Peyer's patch (tissue), 4 donors: Measurements from ENCODE around the gene IDNK. TPM values are rescaled to one million over a fixed set of nuclear protein-coding genes. Genes with fewer than 3 reads are reported as not detected.

Experiments used
- DNase-seq, 3 donors: peaks; one replicate each; pipeline ENCODE4 v3.0.0-alpha.2; 2017 to 2019
- H3K27ac ChIP-seq, 4 donors: fragments of 200-600 bp; sonication (generic); one replicate each; pipeline ENCODE4 v1.5.1; 2016 to 2019
- H3K27me3 ChIP-seq, 2 donors: fragments of 200-600 bp; sonication (generic); one replicate each; pipeline ENCODE4 v1.5.1; 2019
- H3K36me3 ChIP-seq, 3 donors: fragments of 200-600 bp; sonication (generic); one replicate each; pipeline ENCODE4 v1.5.1; 2016 to 2019
- H3K4me1 ChIP-seq, 4 donors: fragments of 200-600 bp; sonication (generic); one replicate each; pipeline ENCODE4 v1.5.1; 2016 to 2019
- H3K4me3 ChIP-seq, 4 donors: fragments of 200-600 bp; sonication (generic); 1 replicate in 3 of 4; 2 replicates in 1 of 4; pipeline ENCODE4 v1.5.1; 2016 to 2019; ENCODE audit warnings: mild to moderate bottlenecking in 1 of 4
- H3K9me3 ChIP-seq, 4 donors: fragments of 200-600 bp; sonication (generic); one replicate each; pipeline ENCODE4 v1.5.1; 2016 to 2019; ENCODE audit warnings: mild to moderate bottlenecking in 1 of 4
- POLR2A ChIP-seq, 2 donors: fragments of 450-650 bp; IDR thresholded peaks; one replicate each; pipeline ENCODE4 v1.5.1; 2017; ENCODE audit warnings: antibody characterized with exemption in 2 of 2, mild to moderate bottlenecking in 2 of 2, moderate library complexity in 2 of 2
- total RNA-seq, 4 donors: library from RNA; depleted of rRNA; stranded (reverse); fragments of >200 nt; gene quantifications; one replicate each; pipeline ENCODE4 v1.1.0, GENCODE V29; 2016
- TF ChIP-seq, protein P1 (sequence below), 6 experiments: fragments of 450-650 bp in 4 of 6; fragments of 200-600 bp in 2 of 6; sonication (generic) in 1 of 6; IDR thresholded peaks; one replicate each; pipeline ENCODE4 v1.5.1; 2017 to 2019; ENCODE audit warnings: antibody characterized with exemption in 6 of 6, mild to moderate bottlenecking in 3 of 6, moderate library complexity in 1 of 6

The IDNK gene
- total RNA-seq, 4 donors from 2014 or later: 9.9 to 14.1 (median 12.1) TPM; not detected in 1

GRCh38 chr9:83649080-83649479, 26.1 kb downstream of the IDNK start:
- peaks cover 0 to 30% (median 0%) of the 10 kb centered on the region in 3 donors for H3K36me3 ChIP-seq
- no peak overlapping the region for H3K4me3 ChIP-seq
- H3K27ac ChIP-seq: no peak overlapping the region
- no peak for TF ChIP-seq POLR2A (IDR thresholded peaks at IDR 0.05)
- TF ChIP-seq, protein P1, sequence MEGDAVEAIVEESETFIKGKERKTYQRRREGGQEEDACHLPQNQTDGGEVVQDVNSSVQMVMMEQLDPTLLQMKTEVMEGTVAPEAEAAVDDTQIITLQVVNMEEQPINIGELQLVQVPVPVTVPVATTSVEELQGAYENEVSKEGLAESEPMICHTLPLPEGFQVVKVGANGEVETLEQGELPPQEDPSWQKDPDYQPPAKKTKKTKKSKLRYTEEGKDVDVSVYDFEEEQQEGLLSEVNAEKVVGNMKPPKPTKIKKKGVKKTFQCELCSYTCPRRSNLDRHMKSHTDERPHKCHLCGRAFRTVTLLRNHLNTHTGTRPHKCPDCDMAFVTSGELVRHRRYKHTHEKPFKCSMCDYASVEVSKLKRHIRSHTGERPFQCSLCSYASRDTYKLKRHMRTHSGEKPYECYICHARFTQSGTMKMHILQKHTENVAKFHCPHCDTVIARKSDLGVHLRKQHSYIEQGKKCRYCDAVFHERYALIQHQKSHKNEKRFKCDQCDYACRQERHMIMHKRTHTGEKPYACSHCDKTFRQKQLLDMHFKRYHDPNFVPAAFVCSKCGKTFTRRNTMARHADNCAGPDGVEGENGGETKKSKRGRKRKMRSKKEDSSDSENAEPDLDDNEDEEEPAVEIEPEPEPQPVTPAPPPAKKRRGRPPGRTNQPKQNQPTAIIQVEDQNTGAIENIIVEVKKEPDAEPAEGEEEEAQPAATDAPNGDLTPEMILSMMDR (IDR thresholded peaks at IDR 0.05): peak in 5 of 6 experiments; percentile 66 to 86 (median 84)
- H3K27me3 ChIP-seq: no peaks in the 10 kb centered on the region
- H3K4me1 ChIP-seq: no peaks in the 10 kb centered on the region
- no peaks in the 10 kb centered on the region for H3K9me3 ChIP-seq
- DNase-seq: peak; percentile 66 to 87 (median 85)

- TF ChIP-seq, protein P1 (IDR thresholded peaks at IDR 0.05): no peak
- no peak for TF ChIP-seq POLR2A (IDR thresholded peaks at IDR 0.05)
- Histone ChIP-seq H3K27me3 (no peaks in the 10 kb centered on the region), H3K36me3 (peaks cover 0 to 34% (median 0%) of the 10 kb centered on the region in 3 donors), H3K4me3 (no peak overlapping the region), H3K9me3 (no peaks in the 10 kb centered on the region), H3K4me1 (no peaks in the 10 kb centered on the region), H3K27ac (no peak overlapping the region)
- DNase-seq: no peak
These were observed 26.6 kb downstream of the IDNK start for GRCh38 chr9:83649515-83649914.

DNA sequence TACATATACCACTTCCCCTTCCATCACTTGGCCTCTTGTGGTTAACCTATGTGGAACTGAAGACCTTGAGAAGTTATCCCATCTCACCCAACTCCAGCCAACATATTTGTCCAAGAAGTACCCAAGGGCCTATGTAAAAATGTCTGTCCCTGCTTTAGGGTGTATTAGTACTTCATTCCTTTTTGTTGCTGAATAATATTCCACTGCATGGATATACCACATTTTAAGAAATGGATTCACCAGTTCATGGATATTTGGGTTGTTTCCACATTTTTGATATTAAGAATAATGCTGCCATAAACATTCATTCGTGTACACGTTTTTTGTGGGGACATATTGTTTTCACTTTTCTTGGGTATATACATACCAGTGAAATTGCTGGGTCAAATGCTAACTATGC, 28.6 kb downstream of the IDNK start:
- no peak for TF ChIP-seq POLR2A (IDR thresholded peaks at IDR 0.05)
- TF ChIP-seq, protein P1 (IDR thresholded peaks at IDR 0.05): no peak
- Histone ChIP-seq H3K9me3 (no peaks in the 10 kb centered on the region), H3K4me3 (no peak overlapping the region), H3K4me1 (no peaks in the 10 kb centered on the region), H3K27me3 (no peaks in the 10 kb centered on the region), H3K36me3 (peaks cover 0 to 48% (median 0%) of the 10 kb centered on the region in 3 donors), H3K27ac (no peak overlapping the region)
- DNase-seq: no peak

DNA sequence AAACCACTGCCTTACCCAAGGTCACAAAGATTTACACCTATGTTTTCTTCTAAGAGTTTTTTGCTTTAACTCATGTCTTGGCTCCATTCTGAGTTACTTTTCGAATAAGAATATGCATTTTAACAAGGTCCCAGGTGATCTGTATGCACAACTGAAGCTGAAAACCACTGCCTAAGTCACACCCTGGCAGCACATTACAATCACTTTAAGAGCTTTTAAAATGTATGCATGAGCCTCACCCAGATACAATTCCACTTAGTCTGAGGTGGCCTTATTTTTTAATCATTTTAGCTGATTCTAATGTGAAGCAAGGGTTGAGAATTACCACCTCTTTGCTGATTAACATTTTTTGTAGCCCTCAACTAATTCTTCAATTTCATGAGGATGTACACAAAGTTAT, 29.5 kb downstream of the IDNK start:
- DNase-seq: no peak
- H3K4me1 ChIP-seq: no peaks in the 10 kb centered on the region
- H3K36me3 ChIP-seq: peaks cover 0 to 48% (median 0%) of the 10 kb centered on the region in 3 donors
- H3K27me3 ChIP-seq: no peaks in the 10 kb centered on the region
- no peak overlapping the region for H3K27ac ChIP-seq
- H3K4me3 ChIP-seq: no peak overlapping the region
- TF ChIP-seq, protein P1 (IDR thresholded peaks at IDR 0.05): no peak
- no peak for TF ChIP-seq POLR2A (IDR thresholded peaks at IDR 0.05)
- no peaks in the 10 kb centered on the region for H3K9me3 ChIP-seq

GRCh38 chr9:83655433-83655832, 32.5 kb downstream of the IDNK start:
- no peaks in the 10 kb centered on the region for H3K9me3 ChIP-seq
- DNase-seq: no peak
- H3K4me3 ChIP-seq: no peak overlapping the region
- TF ChIP-seq, protein P1 (IDR thresholded peaks at IDR 0.05): no peak
- no peak for TF ChIP-seq POLR2A (IDR thresholded peaks at IDR 0.05)
- peaks cover 0 to 75% (median 2%) of the 10 kb centered on the region in 3 donors for H3K36me3 ChIP-seq
- H3K4me1 ChIP-seq: no peaks in the 10 kb centered on the region
- H3K27ac ChIP-seq: no peak overlapping the region
- H3K27me3 ChIP-seq: no peaks in the 10 kb centered on the region
